Endothelial cell of umbilical vein (primary cell): ENCODE measurements around the gene TSGA10IP. TPM values are rescaled to one million over a fixed set of nuclear protein-coding genes. Genes with fewer than 3 reads are reported as not detected.

Experiments used
- BruUV-seq: library from RNA; stranded (reverse); fragments of 400-500 nt; replicated peaks from 2 replicates; lab custom pipeline; 2021; lab: Mats Ljungman, UMichigan
- CTCF ChIA-PET: fragments of 300-600, 350-600 bp; sonication (Branson Sonifier 250); formaldehyde crosslinking; loops from one replicate; lab custom pipeline; 2021; ENCODE audit warnings: antibody characterized with exemption, inconsistent platforms; lab: Charles Lee
- POLR2A ChIA-PET: fragments of 300-600, 350-600 bp; sonication (Branson Sonifier 250); formaldehyde crosslinking; loops from one replicate; lab custom pipeline; 2021; ENCODE audit warnings: antibody characterized with exemption, inconsistent platforms; lab: Charles Lee
- DNase-seq: peaks from one replicate; pipeline ENCODE4 v3.0.0-alpha.2; 2011; ENCODE audit warnings: low read depth, low spot score
- FAIRE-seq: peaks from 2 replicates; lab custom pipeline; 2011; peaks lifted over from hg19 to GRCh38; lab: Jason Lieb, UNC
- H2AFZ ChIP-seq: 2 replicates; pipeline ENCODE4 v1.6.0; 2012; ENCODE audit warnings: low read depth, low read length, control low read depth, inconsistent platforms
- H3K27ac ChIP-seq: 2 replicates; pipeline ENCODE4 v1.5.1; 2011; ENCODE audit warnings: low read depth, mild to moderate bottlenecking, control low read depth, low read length, moderate library complexity; ENCODE audit not compliant: insufficient read depth
- H3K27me3 ChIP-seq, 2 experiments: 2 replicates each; pipeline versions ENCODE4 v1.6.0 to v1.6.1; 2011; ENCODE audit warnings: low read length in 2 of 2, mixed read lengths in 1 of 2; ENCODE audit not compliant: control insufficient read depth in 2 of 2, insufficient read depth in 2 of 2
- H3K36me3 ChIP-seq, 2 experiments: 2 replicates in 1 of 2; 3 replicates in 1 of 2; pipeline ENCODE4 v1.5.1; 2011; ENCODE audit warnings: low read length in 2 of 2, mild to moderate bottlenecking in 1 of 2, moderate library complexity in 1 of 2; ENCODE audit not compliant: control insufficient read depth in 2 of 2, insufficient read depth in 2 of 2; ENCODE audit errors: extremely low read depth in 1 of 2
- H3K4me1 ChIP-seq: 3 replicates; pipeline ENCODE4 v1.5.1; 2011; ENCODE audit warnings: mild to moderate bottlenecking, low read length; ENCODE audit not compliant: control insufficient read depth, insufficient read depth; ENCODE audit errors: extremely low read depth
- H3K4me2 ChIP-seq: 2 replicates; pipeline ENCODE4 v1.6.1; 2011; ENCODE audit warnings: low read length, control low read depth, mixed read lengths; ENCODE audit not compliant: insufficient read depth
- H3K4me3 ChIP-seq, 3 experiments: fragments of 200-600 bp in 1 of 3; sonication (generic), shearing (Covaris generic) in 1 of 3; replicated peaks in 1 of 3; 2 replicates each; pipeline ENCODE4 v1.5.1; 2011 to 2016; ENCODE audit warnings: control low read depth in 3 of 3, low read length in 3 of 3, mild to moderate bottlenecking in 2 of 3, inconsistent platforms in 1 of 3, low read depth in 1 of 3, moderate library complexity in 1 of 3; ENCODE audit not compliant: insufficient read depth in 1 of 3
- H3K79me2 ChIP-seq: 2 replicates; pipeline ENCODE4 v1.6.0; 2012; ENCODE audit warnings: low read length, inconsistent platforms; ENCODE audit not compliant: control insufficient read depth, insufficient read depth
- H3K9ac ChIP-seq: replicated peaks from 2 replicates; pipeline ENCODE3; 2011; ENCODE audit warnings: low read length, control low read depth; ENCODE audit not compliant: insufficient read depth; ENCODE audit errors: extremely low read depth
- H3K9me1 ChIP-seq: replicated peaks from 3 replicates; pipeline ENCODE4 v1.6.0; 2011; ENCODE audit warnings: mild to moderate bottlenecking, low read length; ENCODE audit not compliant: control insufficient read depth, insufficient read depth; ENCODE audit errors: extremely low read depth
- H3K9me3 ChIP-seq: replicated peaks from 2 replicates; pipeline ENCODE4 v1.5.1; 2012; ENCODE audit warnings: low read length, inconsistent platforms; ENCODE audit not compliant: control insufficient read depth, insufficient read depth
- H4K20me1 ChIP-seq: replicated peaks from 2 replicates; pipeline ENCODE3; 2011; ENCODE audit warnings: mild to moderate bottlenecking, low read length; ENCODE audit not compliant: control insufficient read depth, insufficient read depth; ENCODE audit errors: extremely low read depth
- EZH2 ChIP-seq: IDR thresholded peaks from 2 replicates; pipeline ENCODE4 v1.6.1; 2012; ENCODE audit warnings: borderline replicate concordance, low read depth, mild to moderate bottlenecking, moderate library complexity, low read length, inconsistent platforms; ENCODE audit not compliant: severe bottlenecking
- FOS ChIP-seq: IDR thresholded peaks from 2 replicates; pipeline ENCODE4 v1.6.1; 2011; ENCODE audit warnings: mild to moderate bottlenecking, low read length, moderate library complexity, borderline replicate concordance; ENCODE audit not compliant: insufficient read depth
- GATA2 ChIP-seq: IDR thresholded peaks from 2 replicates; pipeline ENCODE4 v1.7.0; 2011; ENCODE audit warnings: low read depth, mild to moderate bottlenecking, moderate library complexity, mixed read lengths, low read length; ENCODE audit not compliant: insufficient read length, insufficient read depth
- JUN ChIP-seq: IDR thresholded peaks from 2 replicates; pipeline ENCODE4 v1.6.1; 2011; ENCODE audit warnings: borderline replicate concordance, low read depth; ENCODE audit not compliant: insufficient read length, insufficient read depth
- MAX ChIP-seq: IDR thresholded peaks from 2 replicates; pipeline ENCODE4 v1.6.1; 2011; ENCODE audit not compliant: insufficient read depth, insufficient read length
- POLR2A ChIP-seq: IDR thresholded peaks from 2 replicates; pipeline ENCODE4 v1.6.1; 2012; ENCODE audit warnings: low read depth, mild to moderate bottlenecking, control low read depth, low read length
- POLR2AphosphoS5 ChIP-seq: IDR thresholded peaks from 2 replicates; pipeline ENCODE4 v1.6.1; 2012; ENCODE audit warnings: low read depth, mild to moderate bottlenecking, control low read depth, low read length, moderate library complexity; ENCODE audit not compliant: insufficient read depth
- dilution Hi-C: fragments of 300-500 bp; cut with MboI; formaldehyde crosslinking; loops from one replicate; pipeline ENCODE4 v1.15.0; 2019; ENCODE audit warnings: low sequenced_read_pairs; ENCODE audit not compliant: extremely low pct_ligation_motif_present
- intact Hi-C: fragments of 100-400 bp; cut with micrococcal nuclease; formaldehyde crosslinking; loops from one replicate; pipeline ENCODE4 v1.10.0; 2022
- polyA plus RNA-seq, 4 experiments: library from polyadenylated mRNA; depleted of rRNA in 3 of 4; stranded (reverse) in 3 of 4; unstranded in 1 of 4; fragments of >200 nt; gene quantifications; 2 replicates each; pipeline versions ENCODE4 v1.2.1 to v1.2.3, GENCODE V29; 2011 to 2012; ENCODE audit warnings: missing spikeins in 1 of 4
- total RNA-seq: library from RNA; stranded (reverse); gene quantifications from 2 replicates; pipeline ENCODE4 v1.2.3, GENCODE V29; 2021
- TF ChIP-seq, protein P1 (sequence below), 2 donors: IDR thresholded peaks; 1 replicate in 1 of 2; 2 replicates in 1 of 2; pipeline ENCODE4 v1.5.1; 2011; ENCODE audit warnings: low read length in 2 of 2, mild to moderate bottlenecking in 2 of 2, moderate library complexity in 2 of 2, control low read depth in 1 of 2, inconsistent platforms in 1 of 2, low read depth in 1 of 2; ENCODE audit not compliant: insufficient read depth in 1 of 2; ENCODE audit errors: extremely low read depth in 1 of 2

The TSGA10IP gene
- total and polyA plus RNA-seq, 2 donors (not counting 3 experiments of a cell fraction or from before 2014, with no cell fraction given), result not detected

DNA sequence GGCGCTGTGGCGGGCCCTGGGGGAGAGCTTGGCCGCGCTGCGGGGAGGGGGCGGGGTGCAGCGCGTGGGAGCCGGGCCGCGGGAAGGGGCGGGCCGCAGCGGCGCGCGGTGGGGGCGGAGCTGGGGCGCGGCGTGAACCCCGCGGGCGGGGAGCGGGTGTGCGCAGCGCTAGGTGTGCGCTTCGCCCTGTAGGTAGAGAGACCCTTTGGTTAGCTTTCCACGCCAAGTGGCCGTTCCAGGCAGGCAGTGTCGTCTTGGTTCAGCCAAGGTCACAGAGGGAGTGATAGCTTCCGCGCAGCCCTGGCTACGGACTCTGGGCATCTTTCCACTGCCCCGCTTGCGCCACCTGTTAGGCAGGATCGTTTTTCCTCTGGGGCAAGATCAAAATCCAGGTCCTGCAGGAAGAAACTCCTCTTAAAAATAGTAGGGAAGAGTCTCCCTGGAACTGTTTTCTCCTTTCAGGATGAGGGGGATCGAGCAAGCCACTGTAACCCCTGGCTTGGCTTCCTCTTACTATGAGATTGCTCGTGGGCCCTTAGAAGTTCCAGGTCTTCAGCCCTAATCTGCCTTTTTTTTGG, 57.5 kb downstream of the TSGA10IP start:
- no peak for DNase-seq
- H3K9me3 ChIP-seq, result no peaks in the 10 kb centered on the region
- H3K36me3 ChIP-seq, result peaks cover 12 to 24% of the 10 kb centered on the region in 2 experiments
- peak overlapping the region; percentile 82 for H3K4me2 ChIP-seq
- no peaks in the 10 kb centered on the region for H3K9me1 ChIP-seq
- H4K20me1 ChIP-seq, result no peaks in the 10 kb centered on the region
- intact Hi-C loops (loop anchor here (1.0 to 2.0 kb wide), 6 partner anchors 19 to 144 kb away; partner anchors contain the start of genes C11orf68, CFL1, DRAP1 and SART1), dilution Hi-C loops (no loop called here)
- H3K27me3 ChIP-seq, result no peaks in the 10 kb centered on the region
- CTCF ChIA-PET, result interaction anchor here (0.7 to 1.9 kb wide), 8 partner anchors 10 to 223 kb away, joined by 3 to 14 read pairs (median 4); partner anchors contain the start of gene FIBP
- POLR2A ChIA-PET, result interaction anchor here (0.7 to 1.5 kb wide), 4 partner anchors 20 to 340 kb away, joined by 3 to 5 read pairs (median 4); partner anchors contain the start of genes CCDC85B and RELA
- peaks cover 9% of the 10 kb centered on the region for H3K4me1 ChIP-seq
- peak overlapping the region; percentile 74 for H3K9ac ChIP-seq
- H3K79me2 ChIP-seq, result peaks cover 38% of the 10 kb centered on the region
- BruUV-seq, result no TSS peak
- TF ChIP-seq, protein P1, sequence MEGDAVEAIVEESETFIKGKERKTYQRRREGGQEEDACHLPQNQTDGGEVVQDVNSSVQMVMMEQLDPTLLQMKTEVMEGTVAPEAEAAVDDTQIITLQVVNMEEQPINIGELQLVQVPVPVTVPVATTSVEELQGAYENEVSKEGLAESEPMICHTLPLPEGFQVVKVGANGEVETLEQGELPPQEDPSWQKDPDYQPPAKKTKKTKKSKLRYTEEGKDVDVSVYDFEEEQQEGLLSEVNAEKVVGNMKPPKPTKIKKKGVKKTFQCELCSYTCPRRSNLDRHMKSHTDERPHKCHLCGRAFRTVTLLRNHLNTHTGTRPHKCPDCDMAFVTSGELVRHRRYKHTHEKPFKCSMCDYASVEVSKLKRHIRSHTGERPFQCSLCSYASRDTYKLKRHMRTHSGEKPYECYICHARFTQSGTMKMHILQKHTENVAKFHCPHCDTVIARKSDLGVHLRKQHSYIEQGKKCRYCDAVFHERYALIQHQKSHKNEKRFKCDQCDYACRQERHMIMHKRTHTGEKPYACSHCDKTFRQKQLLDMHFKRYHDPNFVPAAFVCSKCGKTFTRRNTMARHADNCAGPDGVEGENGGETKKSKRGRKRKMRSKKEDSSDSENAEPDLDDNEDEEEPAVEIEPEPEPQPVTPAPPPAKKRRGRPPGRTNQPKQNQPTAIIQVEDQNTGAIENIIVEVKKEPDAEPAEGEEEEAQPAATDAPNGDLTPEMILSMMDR (IDR thresholded peaks at IDR 0.05; ENCODE audit: extremely low read depth in 1 of 2, insufficient read depth in 1 of 2, low read depth in 1 of 2, low read length in 2 of 2), result no peak
- no peak for TF ChIP-seq JUN
- TF ChIP-seq FOS, result no peak
- no peak for TF ChIP-seq MAX
- no peak for TF ChIP-seq EZH2
- TF ChIP-seq POLR2A, result peak; percentile 68
- TF ChIP-seq GATA2, result no peak
- TF ChIP-seq POLR2AphosphoS5, result peak; percentile 65
- FAIRE-seq, result no peak
- peak overlapping the region; percentile 66 for H3K27ac ChIP-seq
- H3K4me3 ChIP-seq, result peak overlapping the region; percentile 68 to 88 (median 82)
- H2AFZ ChIP-seq, result peak overlapping the region; percentile 22
